Mammary epithelial cell (primary cell): ENCODE measurements around the gene ETV3.

Source experiments
- CTCF ChIP-seq, 2 donors: IDR thresholded peaks in 1 of 2; conservative IDR thresholded peaks in 1 of 2; 2 replicates each; pipeline ENCODE4 v1.5.1; 2011 to 2012; ENCODE audit warnings: inconsistent platforms in 2 of 2, low read length in 2 of 2, mild to moderate bottlenecking in 2 of 2, control low read depth in 1 of 2, low read depth in 1 of 2; ENCODE audit not compliant: insufficient read depth in 1 of 2; ENCODE audit errors: extremely low read depth in 1 of 2
- EZH2 ChIP-seq: IDR thresholded peaks from 2 replicates; pipeline ENCODE4 v1.6.1; 2012; ENCODE audit warnings: low read length, inconsistent platforms, borderline replicate concordance

- no peak for TF ChIP-seq CTCF (conservative IDR thresholded peaks at IDR 0.05 in 1 of 2, IDR thresholded peaks at IDR 0.05 in 1 of 2; ENCODE audit: extremely low read depth in 1 of 2, insufficient read depth in 1 of 2, low read depth in 1 of 2, low read length in 2 of 2)
- TF ChIP-seq EZH2: no peak
These were observed 28.2 kb downstream of the ETV3 start for GRCh38 chr1:157110003-157110402.
